ENCODE results near the gene FARSB. TPM values are rescaled to one million over a fixed set of nuclear protein-coding genes. Genes with fewer than 3 reads are reported as not detected.

Gene FARSB
- 42.4 to 47.9 TPM (median 45.5 TPM) in 5 replicates for total RNA-seq (2022; extraction: Qiagen RNA extraction)

GRCh38 chr2:222655787-222656525 is at the start of gene FARSB:
TSS of gene FARSB (minus strand) at chr2:222656092. CDS start at chr2:222656073, 19 bp downstream.

GRCh38 chr2:222671259-222672067 is 15.6 kb upstream of the FARSB start, which contains the start of gene MOGAT1:
TSS of gene MOGAT1 (plus strand) at chr2:222671658. CDS start at chr2:222671786, 128 bp downstream.

Other genes with a start within 250 kb of the FARSB start
- 0.48 to 0.59 TPM (median 0.56 TPM) in 5 replicates for gene SGPP2, start 231.5 kb downstream of the FARSB start, total RNA-seq (2022; extraction: Qiagen RNA extraction)
- not detected in 5 replicates for gene MOGAT1, start 15.6 kb upstream of the FARSB start, total RNA-seq (2022; extraction: Qiagen RNA extraction)
- 136 to 218 TPM (median 152 TPM) in 5 replicates for gene ACSL3, start 204.9 kb upstream of the FARSB start, total RNA-seq (2022; extraction: Qiagen RNA extraction)

Data from A549 treated with Hydrocortisone at 1 μM for 4 hours (cell line).